HG02973 (cell line): ENCODE measurements around the gene ACD.
"Not testable (repeated sequence)": the region's sequence is repeated elsewhere in the genome, so short reads cannot be mapped to it uniquely, and the experiment has no call there.

Experiments used
- ATAC-seq: cut with Tn5 transposase; IDR thresholded peaks from one replicate; pipeline ENCODE4 v1.9.1; 2021; ENCODE audit warnings: moderate library complexity; ENCODE audit not compliant: unreplicated experiment

The ACD gene

GRCh38 chr16:67659675-67660563, at the start of gene ACD:
Gene ACD (minus strand): TSS chr16:67660260. CDS start chr16:67660220, 40 bp downstream.
- ATAC-seq = peak; percentile 43

GRCh38 chr16:67709050-67709449, 49.0 kb upstream of the ACD start:
- no peak for ATAC-seq

- ATAC-seq = no peak
Measured at GRCh38 chr16:67708368-67708771, 48.3 kb upstream of the ACD start.

GRCh38 chr16:67707790-67708189, 47.7 kb upstream of the ACD start:
- no peak for ATAC-seq

GRCh38 chr16:67707210-67707609, 47.1 kb upstream of the ACD start:
- ATAC-seq = no peak

DNA sequence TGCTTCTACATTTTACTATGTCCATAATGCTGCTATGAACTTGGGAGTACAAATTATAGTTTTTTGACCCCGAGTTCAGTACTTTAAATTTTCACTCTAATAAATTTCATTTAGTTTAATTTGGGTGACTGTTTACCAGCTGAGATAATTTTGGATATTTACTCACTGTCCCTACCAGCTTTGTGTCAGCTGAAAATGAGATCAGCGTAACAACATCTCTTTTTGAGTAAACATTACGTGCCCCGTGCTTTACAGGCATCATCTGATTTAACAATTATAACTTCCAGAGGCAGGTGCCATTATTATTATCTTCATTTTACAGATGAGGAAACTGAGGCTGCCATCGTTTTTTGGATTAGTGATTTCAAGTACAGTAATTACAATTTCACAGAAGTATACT, 44.0 kb upstream of the ACD start:
- no peak for ATAC-seq

DNA sequence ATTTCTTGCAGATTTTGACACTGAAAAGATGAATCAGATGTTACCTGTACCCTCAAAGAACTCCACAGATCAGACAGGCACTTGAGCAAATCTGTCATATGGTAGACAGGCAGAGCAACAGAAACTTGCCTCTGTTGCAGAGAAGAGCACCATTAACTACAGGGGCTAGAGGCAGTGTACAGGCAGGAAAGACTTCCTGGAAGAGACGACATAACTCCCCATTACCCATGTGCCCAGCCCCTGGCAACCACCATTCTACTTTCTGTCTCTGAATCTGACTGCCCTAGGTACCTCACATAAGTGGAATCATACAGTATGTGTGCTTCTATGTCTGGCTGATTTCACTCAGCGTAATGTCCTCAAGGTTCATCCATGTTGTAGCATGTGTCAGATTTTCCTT, 43.6 kb upstream of the ACD start:
- no peak for ATAC-seq

GRCh38 chr16:67702130-67702529, 42.1 kb upstream of the ACD start:
- ATAC-seq = no peak

DNA sequence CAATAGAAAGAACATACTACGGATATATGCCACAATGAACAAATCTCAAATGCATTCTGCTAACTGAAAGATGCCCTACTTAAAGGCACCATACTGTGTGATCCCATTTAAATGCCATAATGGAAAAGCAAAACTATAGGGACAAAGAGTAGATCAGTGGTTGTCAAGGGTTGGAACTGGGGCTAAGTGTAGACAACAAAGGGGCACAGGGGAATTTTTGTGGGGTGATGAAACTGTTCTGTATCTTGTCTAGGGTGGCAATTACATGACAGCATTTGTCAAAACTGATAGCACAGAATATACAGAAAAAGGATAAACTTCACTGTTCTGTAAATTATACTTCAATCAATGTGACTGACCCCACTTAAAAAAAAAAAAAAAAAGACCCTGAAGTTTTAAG, 41.4 kb upstream of the ACD start:
- ATAC-seq = no peak

- ATAC-seq = no peak
Measured at GRCh38 chr16:67699265-67699664, 39.2 kb upstream of the ACD start.

GRCh38 chr16:67697422-67698185, 37.5 kb upstream of the ACD start:
- no peak for ATAC-seq

GRCh38 chr16:67694611-67695010, 34.6 kb upstream of the ACD start:
- no peak for ATAC-seq

DNA sequence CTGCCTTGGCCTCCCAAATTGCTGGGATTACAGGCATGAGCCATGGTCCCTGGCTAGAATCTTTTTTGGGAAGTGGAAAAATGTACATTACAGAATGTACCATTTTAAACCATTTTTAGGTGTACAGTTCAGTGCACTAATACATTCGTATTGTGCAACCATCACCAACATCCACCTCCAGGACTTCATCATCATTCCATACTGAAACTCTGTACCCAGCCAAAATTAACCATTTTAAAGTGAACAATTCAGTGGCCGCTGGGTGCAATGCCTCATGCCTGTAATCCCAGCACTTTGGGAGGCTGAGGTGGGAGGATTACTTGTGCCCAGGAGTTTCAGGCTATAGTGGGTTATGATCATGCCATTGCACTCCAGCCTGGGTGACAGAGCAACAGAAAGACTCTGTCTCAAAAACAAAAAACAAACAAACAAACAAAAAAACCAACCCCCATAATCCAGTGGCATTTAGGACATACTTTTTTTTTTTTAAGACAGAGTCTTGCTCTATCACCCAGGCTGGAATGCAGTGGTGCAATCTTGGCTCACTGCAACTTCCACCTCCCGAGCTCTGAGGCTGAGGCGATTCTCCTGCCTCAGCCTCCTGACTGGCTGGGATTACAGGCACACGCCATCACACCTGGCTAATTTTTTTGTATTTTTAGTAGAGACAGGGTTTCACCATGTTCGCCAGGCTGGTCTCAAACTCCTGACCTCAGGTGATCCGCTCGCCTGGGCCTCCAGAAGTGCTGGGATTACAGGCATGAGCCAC, 33.6 kb upstream of the ACD start:
- ATAC-seq = not testable (repeated sequence)

GRCh38 chr16:67685388-67686112, 25.5 kb upstream of the ACD start:
- ATAC-seq = no peak

DNA sequence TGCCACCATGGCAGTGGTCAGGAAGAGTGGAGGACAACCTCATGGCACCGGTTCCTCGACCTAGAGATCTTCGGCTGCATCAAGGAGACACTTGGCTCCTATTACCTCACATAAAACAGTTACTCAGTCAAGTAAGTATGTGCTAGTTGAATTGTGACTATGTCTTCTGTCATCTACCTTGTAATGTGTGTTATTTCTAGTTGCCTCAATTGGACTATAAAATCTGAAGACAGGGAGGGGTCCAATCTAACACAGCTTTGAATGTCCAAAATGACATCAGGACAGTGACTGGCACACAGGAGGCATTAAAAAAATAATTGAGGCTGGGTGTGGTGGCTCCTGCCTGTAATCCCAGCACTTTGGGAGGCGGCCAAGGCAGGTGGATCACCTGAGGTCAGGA, 23.7 kb upstream of the ACD start:
- no peak for ATAC-seq

- ATAC-seq = no peak
Measured at GRCh38 chr16:67679935-67680897, 20.2 kb upstream of the ACD start.

DNA sequence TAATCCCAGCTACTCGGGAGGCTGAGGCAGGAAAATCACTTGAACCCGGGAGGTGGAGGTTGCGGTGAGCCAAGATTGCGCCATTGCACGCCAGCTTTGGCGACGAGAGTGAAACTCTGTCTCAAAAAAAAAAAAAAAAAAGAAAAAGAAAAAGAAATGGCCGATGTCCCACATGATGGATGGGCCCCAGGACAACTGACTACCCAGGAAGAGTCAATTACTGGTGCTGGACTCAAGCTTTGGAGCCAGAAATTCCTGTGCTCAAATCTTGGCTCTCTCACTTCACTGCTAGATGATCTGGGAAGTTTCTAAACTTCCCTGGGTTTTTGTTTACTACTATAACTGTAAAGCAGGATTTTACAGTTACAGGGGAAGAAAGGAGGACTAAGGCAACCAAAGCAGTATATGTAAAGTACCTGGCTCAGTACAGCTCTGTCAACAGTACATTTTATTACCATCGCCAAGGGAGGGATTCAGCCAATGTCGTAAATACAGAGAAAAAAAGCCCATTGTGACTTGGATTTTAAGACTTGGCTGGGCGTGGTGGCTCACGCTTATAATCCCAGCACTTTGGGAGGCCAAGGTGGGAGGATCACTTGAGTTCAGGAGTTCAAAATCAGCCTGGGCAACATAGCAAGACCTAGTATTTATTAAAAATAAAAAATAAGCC, 18.4 kb upstream of the ACD start:
- ATAC-seq = no peak

- ATAC-seq = no peak
Measured at GRCh38 chr16:67677712-67678111, 17.7 kb upstream of the ACD start.

DNA sequence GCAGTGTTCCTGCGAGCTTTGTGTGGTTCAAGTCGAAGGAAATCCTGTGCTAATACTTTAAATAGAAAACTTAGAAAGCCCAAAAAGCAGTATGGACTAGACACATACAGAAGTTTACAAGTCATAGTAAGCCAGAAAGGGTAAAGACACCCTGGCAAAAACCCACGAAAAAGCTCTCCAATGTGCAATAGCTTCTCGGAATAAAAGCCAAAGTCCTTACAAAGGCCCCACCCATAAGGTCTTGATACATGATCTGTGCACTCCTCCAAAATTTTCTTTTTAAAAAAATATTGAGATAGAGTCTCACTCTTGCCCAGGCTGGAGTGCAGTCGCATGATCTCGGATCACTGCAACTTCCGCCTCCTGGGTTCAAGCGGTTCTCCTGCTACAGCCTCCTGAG, 16.9 kb upstream of the ACD start:
- no peak for ATAC-seq
